IMR-90 (cell line): ENCODE results near the gene NRCAM. TPM values are rescaled to one million over a fixed set of nuclear protein-coding genes. Genes with fewer than 3 reads are reported as not detected.
A peak's percentile ranks its signal among the peaks of the same experiment; 100 is the strongest.

Experiments used
- ATAC-seq: fragments of 200-7000 bp; cut with Tn5 transposase; 2 replicates; pipeline ENCODE4 v1.9.1; 2020; ENCODE audit warnings: low read depth, mild to moderate bottlenecking, moderate library complexity
- BruUV-seq: library from RNA; stranded (reverse); fragments of 400-500 nt; replicated peaks from 2 replicates; lab custom pipeline; 2021; lab: Mats Ljungman, UMichigan
- CTCF ChIA-PET: fragments of 300-600 bp; formaldehyde crosslinking; extraction: SDS; loops from one replicate; lab custom pipeline; 2021; ENCODE audit warnings: antibody characterized with exemption; lab: Yijun Ruan, JAX
- POLR2A ChIA-PET: fragments of 300-600 bp; sonication (Branson Sonifier 250); formaldehyde crosslinking; loops from one replicate; lab custom pipeline; 2022; ENCODE audit warnings: antibody characterized with exemption; ENCODE audit not compliant: unreplicated experiment; lab: Charles Lee
- DNase-seq: peaks from one replicate; pipeline ENCODE4 v3.0.0; 2013
- H2AFZ ChIP-seq: replicated peaks from 2 replicates; pipeline ENCODE3; 2013; ENCODE audit warnings: low read length, mild to moderate bottlenecking; ENCODE audit not compliant: poor library complexity
- H2AK5ac ChIP-seq: 2 replicates; pipeline ENCODE4 v1.6.1; 2013; ENCODE audit warnings: low read depth, low read length, inconsistent platforms
- H2AK9ac ChIP-seq: replicated peaks from 2 replicates; pipeline ENCODE3; 2013; ENCODE audit warnings: mild to moderate bottlenecking, low read depth, low read length, moderate library complexity; ENCODE audit not compliant: poor library complexity
- H2BK120ac ChIP-seq: 2 replicates; pipeline ENCODE4 v1.6.1; 2013; ENCODE audit warnings: low read depth, low read length, inconsistent platforms
- H2BK15ac ChIP-seq: 3 replicates; pipeline ENCODE4 v1.6.1; 2013; ENCODE audit warnings: low read depth, low read length, inconsistent platforms
- H2BK20ac ChIP-seq: 2 replicates; pipeline ENCODE4 v1.6.1; 2013; ENCODE audit warnings: low read depth, mild to moderate bottlenecking, inconsistent platforms, low read length, moderate library complexity
- H2BK5ac ChIP-seq: 2 replicates; pipeline ENCODE4 v1.6.1; 2013; ENCODE audit warnings: mild to moderate bottlenecking, low read depth, low read length, inconsistent platforms; ENCODE audit not compliant: poor library complexity, severe bottlenecking
- H3K14ac ChIP-seq: replicated peaks from 2 replicates; pipeline ENCODE4 v1.6.1; 2013; ENCODE audit warnings: low read depth, low read length, inconsistent platforms
- H3K18ac ChIP-seq: 2 replicates; pipeline ENCODE4 v1.6.1; 2013; ENCODE audit warnings: low read depth, low read length, control low read depth
- H3K23ac ChIP-seq: 2 replicates; pipeline ENCODE4 v1.6.1; 2013; ENCODE audit warnings: low read depth, low read length, inconsistent platforms
- H3K27ac ChIP-seq: 2 replicates; pipeline ENCODE4 v1.5.1; 2013; ENCODE audit warnings: mild to moderate bottlenecking, control low read depth, low read length; ENCODE audit not compliant: insufficient read depth
- H3K27me3 ChIP-seq: 2 replicates; pipeline ENCODE4 v1.6.1; 2013; ENCODE audit warnings: low read length; ENCODE audit not compliant: control insufficient read depth, insufficient read depth
- H3K36me3 ChIP-seq: 2 replicates; pipeline ENCODE4 v1.6.1; 2013; ENCODE audit warnings: low read length, mixed read lengths; ENCODE audit not compliant: control insufficient read depth, insufficient read depth
- H3K4ac ChIP-seq: 2 replicates; pipeline ENCODE4 v1.6.1; 2013; ENCODE audit warnings: low read depth, low read length, inconsistent platforms
- H3K4me1 ChIP-seq: 2 replicates; pipeline ENCODE4 v1.6.1; 2013; ENCODE audit warnings: low read length, mixed read lengths; ENCODE audit not compliant: control insufficient read depth, insufficient read depth
- H3K4me2 ChIP-seq: 2 replicates; pipeline ENCODE4 v1.6.1; 2013; ENCODE audit warnings: low read depth, mild to moderate bottlenecking, control low read depth, low read length, moderate library complexity
- H3K4me3 ChIP-seq: 2 replicates; pipeline ENCODE4 v1.5.1; 2013; ENCODE audit warnings: low read depth, mild to moderate bottlenecking, control low read depth, low read length, moderate library complexity; ENCODE audit not compliant: insufficient read depth
- H3K56ac ChIP-seq: 2 replicates; pipeline ENCODE4 v1.6.1; 2013; ENCODE audit warnings: low read length, inconsistent platforms; ENCODE audit not compliant: insufficient read depth; ENCODE audit errors: extremely low read depth
- H3K79me1 ChIP-seq, 2 experiments: 2 replicates each; pipeline ENCODE4 v1.6.1; 2013; ENCODE audit warnings: low read length in 2 of 2, inconsistent platforms in 1 of 2, low read depth in 1 of 2
- H3K9ac ChIP-seq: 2 replicates; pipeline ENCODE4 v1.6.1; 2013; ENCODE audit warnings: low read depth, low read length, control low read depth
- H3K9me1 ChIP-seq: 2 replicates; pipeline ENCODE4 v1.6.1; 2013; ENCODE audit warnings: low read length, inconsistent platforms; ENCODE audit not compliant: insufficient read depth
- H3K9me3 ChIP-seq: 2 replicates; pipeline ENCODE4 v1.6.1; 2013; ENCODE audit warnings: low read length; ENCODE audit not compliant: control insufficient read depth, insufficient read depth
- H4K20me1 ChIP-seq: 2 replicates; pipeline ENCODE4 v1.6.1; 2013; ENCODE audit warnings: low read length, inconsistent platforms; ENCODE audit not compliant: insufficient read depth
- H4K5ac ChIP-seq: 2 replicates; pipeline ENCODE4 v1.6.1; 2013; ENCODE audit warnings: mild to moderate bottlenecking, low read depth, low read length, control low read depth
- H4K8ac ChIP-seq, 2 experiments: 2 replicates each; pipeline ENCODE4 v1.6.1; 2013; ENCODE audit warnings: low read depth in 2 of 2, low read length in 2 of 2, control low read depth in 1 of 2, inconsistent platforms in 1 of 2
- H4K91ac ChIP-seq: 2 replicates; pipeline ENCODE4 v1.6.1; 2013; ENCODE audit warnings: low read depth, low read length, inconsistent platforms; ENCODE audit not compliant: insufficient read depth
- CEBPB ChIP-seq: IDR thresholded peaks from 2 replicates; pipeline ENCODE4 v1.6.1; 2012; ENCODE audit warnings: low read depth, low read length, improper control_type of control experiment
- MAFK ChIP-seq: IDR thresholded peaks from 2 replicates; pipeline ENCODE4 v1.6.1; 2012; ENCODE audit warnings: low read depth, low read length, improper control_type of control experiment
- MXI1 ChIP-seq: IDR thresholded peaks from 2 replicates; pipeline ENCODE4 v1.6.1; 2012; ENCODE audit warnings: low read depth, mild to moderate bottlenecking, low read length, moderate library complexity, borderline replicate concordance
- WGBS, 2 experiments: methylation state at CpG; one replicate each; pipeline versions ENCODE4 v1.1.5 to v1.1.7; 2013; ENCODE audit warnings: missing lambda C conversion rate in 2 of 2; ENCODE audit not compliant: insufficient read length in 1 of 2; ENCODE audit errors: extremely low coverage in 2 of 2; 5-methylcytosine and 5-hydroxymethylcytosine counted together
- dilution Hi-C: fragments of 300-500 bp; cut with HindIII; formaldehyde crosslinking; loops from one replicate; pipeline ENCODE4 v1.14.3; 2018; ENCODE audit warnings: low sequenced_read_pairs; ENCODE audit not compliant: unreplicated experiment
- in situ Hi-C: fragments of 300-500 bp; cut with MboI; formaldehyde crosslinking; loops from 3 replicates; pipeline ENCODE4 v1.14.3; 2019; ENCODE audit warnings: low sequenced_read_pairs, inconsistent platforms, mixed read lengths
- intact Hi-C: fragments of 100-400 bp; cut with micrococcal nuclease; formaldehyde crosslinking; loops from 2 replicates; pipeline ENCODE4 v1.10.0; 2022
- polyA plus RNA-seq, 3 experiments: library from polyadenylated mRNA; depleted of rRNA; stranded (reverse); fragments of >200 nt; gene quantifications; 2 replicates each; pipeline ENCODE4 v1.2.3, GENCODE V29; 2012; ENCODE audit warnings: low replicate concordance in 1 of 3
- total RNA-seq: library from RNA; depleted of rRNA; stranded (reverse); fragments of >200 nt; gene quantifications from 2 replicates; pipeline ENCODE4 v1.2.3, GENCODE V29; 2012

NRCAM gene
- total and polyA plus RNA-seq, 2 of the 4 experiments (the other 2 are of a cell fraction): 0.46 to 1.1 TPM

- no peak for TF ChIP-seq CEBPB
- TF ChIP-seq MXI1: no peak
- TF ChIP-seq MAFK: peak; percentile 16; the same call in 1 of the 2 replicates
- no peak overlapping the region for H4K91ac ChIP-seq
- H2BK5ac ChIP-seq: no peak overlapping the region
- no peaks in the 10 kb centered on the region for H3K9me3 ChIP-seq
- no peak overlapping the region for H4K8ac ChIP-seq
- H4K5ac ChIP-seq: no peak overlapping the region
- no peak overlapping the region for H3K9ac ChIP-seq
- H2AK5ac ChIP-seq: no peak overlapping the region
- H3K56ac ChIP-seq: no peak overlapping the region
- H2AFZ ChIP-seq: no peak overlapping the region
- H3K9me1 ChIP-seq: no peaks in the 10 kb centered on the region
- ChIA-PET CTCF (no interaction called here), POLR2A (no interaction called here)
- no peaks in the 10 kb centered on the region for H3K27me3 ChIP-seq
- H3K4me2 ChIP-seq: no peak overlapping the region
- no peak overlapping the region for H3K18ac ChIP-seq
- H3K4me1 ChIP-seq: no peaks in the 10 kb centered on the region
- no peak overlapping the region for H3K23ac ChIP-seq
- no peak overlapping the region for H2AK9ac ChIP-seq
- H3K27ac ChIP-seq: no peak overlapping the region
- no peak overlapping the region for H2BK20ac ChIP-seq
- H2BK15ac ChIP-seq: no peak overlapping the region
- in situ Hi-C loops: no loop called here
- H2BK120ac ChIP-seq: no peak overlapping the region
- DNase-seq (no peak), ATAC-seq (no peak)
- H3K79me1 ChIP-seq: no peaks in the 10 kb centered on the region
- dilution Hi-C loops: no loop called here
- intact Hi-C loops: no loop called here
- no peaks in the 10 kb centered on the region for H4K20me1 ChIP-seq
- BruUV-seq: no TSS peak
- no peak overlapping the region for H3K14ac ChIP-seq
- H3K36me3 ChIP-seq: no peaks in the 10 kb centered on the region
- WGBS, 2 experiments: no CpG with 5 or more reads among the region's 2 CpGs
- no peak overlapping the region for H3K4ac ChIP-seq
- no peak overlapping the region for H3K4me3 ChIP-seq
These were observed 142.2 kb downstream of the NRCAM start for GRCh38 chr7:108314049-108314448.
